Measurements from ENCODE around the gene LAMA2. TPM values are rescaled to one million over a fixed set of nuclear protein-coding genes. Genes with fewer than 3 reads are reported as not detected.

LAMA2 gene
- total and polyA plus RNA-seq, 2 donors from 2014 or later, result 2.2 to 20.8 TPM

- H3K9me3 ChIP-seq (ENCODE audit: control insufficient read depth in 2 of 3, insufficient read depth in 1 of 3, low read length in 3 of 3), result no peaks in the 10 kb centered on the region
- FAIRE-seq (no peak), DNase-seq (no peak)
- intact Hi-C loops (cut with DNase I), result no loop called here
- no peaks in the 10 kb centered on the region for H3K36me3 ChIP-seq (ENCODE audit: control insufficient read depth in 2 of 3, insufficient read depth in 3 of 3, low read length in 3 of 3)
- H3K4me1 ChIP-seq (ENCODE audit: control insufficient read depth in 2 of 3, insufficient read depth in 2 of 3, low read depth in 1 of 3, low read length in 3 of 3), result no peaks in the 10 kb centered on the region
- H3K27ac ChIP-seq (ENCODE audit: low read depth in 2 of 2, low read length in 2 of 2), result no peak overlapping the region
- no peak overlapping the region for H3K4me3 ChIP-seq (ENCODE audit: low read length in 3 of 3)
- H3K27me3 ChIP-seq (ENCODE audit: control insufficient read depth, insufficient read depth, low read length), result no peaks in the 10 kb centered on the region
- no peak overlapping the region for H3K9ac ChIP-seq (ENCODE audit: low read length in 3 of 3)
- no peak for TF ChIP-seq CTCF (IDR thresholded peaks at IDR 0.05; ENCODE audit: borderline replicate concordance, extremely low read depth, insufficient read depth)
These were observed 398.3 kb downstream of the LAMA2 start for GRCh38 chr6:129281168-129281796.

GRCh38 chr6:129282019-129282418 lies 399.1 kb downstream of the LAMA2 start:
- FAIRE-seq, result no peak
- Histone ChIP-seq H3K4me1 (ENCODE audit: control insufficient read depth in 2 of 3, insufficient read depth in 2 of 3, low read depth in 1 of 3, low read length in 3 of 3) (no peaks in the 10 kb centered on the region), H3K36me3 (ENCODE audit: control insufficient read depth in 2 of 3, insufficient read depth in 3 of 3, low read length in 3 of 3) (no peaks in the 10 kb centered on the region), H3K27ac (ENCODE audit: low read depth in 2 of 2, low read length in 2 of 2) (no peak overlapping the region), H3K9me3 (ENCODE audit: control insufficient read depth in 2 of 3, insufficient read depth in 1 of 3, low read length in 3 of 3) (no peaks in the 10 kb centered on the region), H3K4me3 (ENCODE audit: low read length in 3 of 3) (no peak overlapping the region), H3K9ac (ENCODE audit: low read length in 3 of 3) (no peak overlapping the region), H3K27me3 (ENCODE audit: control insufficient read depth, insufficient read depth, low read length) (no peaks in the 10 kb centered on the region)
- TF ChIP-seq CTCF (IDR thresholded peaks at IDR 0.05; ENCODE audit: borderline replicate concordance, extremely low read depth, insufficient read depth), result no peak
- no peak for DNase-seq
- intact Hi-C loops (cut with DNase I), result no loop called here

GRCh38 chr6:129284225-129284624 lies 401.3 kb downstream of the LAMA2 start:
- intact Hi-C loops (cut with DNase I), result no loop called here
- no peak for DNase-seq
- Histone ChIP-seq H3K9me3 (ENCODE audit: control insufficient read depth in 2 of 3, insufficient read depth in 1 of 3, low read length in 3 of 3) (no peaks in the 10 kb centered on the region), H3K4me1 (ENCODE audit: control insufficient read depth in 2 of 3, insufficient read depth in 2 of 3, low read depth in 1 of 3, low read length in 3 of 3) (no peaks in the 10 kb centered on the region), H3K27me3 (ENCODE audit: control insufficient read depth, insufficient read depth, low read length) (no peaks in the 10 kb centered on the region), H3K4me3 (ENCODE audit: low read length in 3 of 3) (no peak overlapping the region), H3K27ac (ENCODE audit: low read depth in 2 of 2, low read length in 2 of 2) (no peak overlapping the region), H3K9ac (ENCODE audit: low read length in 3 of 3) (no peak overlapping the region), H3K36me3 (ENCODE audit: control insufficient read depth in 2 of 3, insufficient read depth in 3 of 3, low read length in 3 of 3) (no peaks in the 10 kb centered on the region)
- no peak for TF ChIP-seq CTCF (IDR thresholded peaks at IDR 0.05; ENCODE audit: borderline replicate concordance, extremely low read depth, insufficient read depth)
- FAIRE-seq, result no peak

Data from kidney (tissue), 14 donors.